C4-2B (cell line): ENCODE data around the gene KHDRBS1.

Experiments
- ZFX ChIP-seq: fragments of 450-650 bp; IDR thresholded peaks from 2 replicates; pipeline ENCODE4 v1.6.1; 2017
- TF ChIP-seq, protein P1 (sequence below): fragments of 450-650 bp; conservative IDR thresholded peaks from 2 replicates; pipeline ENCODE4 v1.5.1; 2017; ENCODE audit warnings: mild to moderate bottlenecking

- TF ChIP-seq, protein P1, sequence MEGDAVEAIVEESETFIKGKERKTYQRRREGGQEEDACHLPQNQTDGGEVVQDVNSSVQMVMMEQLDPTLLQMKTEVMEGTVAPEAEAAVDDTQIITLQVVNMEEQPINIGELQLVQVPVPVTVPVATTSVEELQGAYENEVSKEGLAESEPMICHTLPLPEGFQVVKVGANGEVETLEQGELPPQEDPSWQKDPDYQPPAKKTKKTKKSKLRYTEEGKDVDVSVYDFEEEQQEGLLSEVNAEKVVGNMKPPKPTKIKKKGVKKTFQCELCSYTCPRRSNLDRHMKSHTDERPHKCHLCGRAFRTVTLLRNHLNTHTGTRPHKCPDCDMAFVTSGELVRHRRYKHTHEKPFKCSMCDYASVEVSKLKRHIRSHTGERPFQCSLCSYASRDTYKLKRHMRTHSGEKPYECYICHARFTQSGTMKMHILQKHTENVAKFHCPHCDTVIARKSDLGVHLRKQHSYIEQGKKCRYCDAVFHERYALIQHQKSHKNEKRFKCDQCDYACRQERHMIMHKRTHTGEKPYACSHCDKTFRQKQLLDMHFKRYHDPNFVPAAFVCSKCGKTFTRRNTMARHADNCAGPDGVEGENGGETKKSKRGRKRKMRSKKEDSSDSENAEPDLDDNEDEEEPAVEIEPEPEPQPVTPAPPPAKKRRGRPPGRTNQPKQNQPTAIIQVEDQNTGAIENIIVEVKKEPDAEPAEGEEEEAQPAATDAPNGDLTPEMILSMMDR: no peak; the same call in 1 of the 2 replicates
- TF ChIP-seq ZFX: no peak
Observed at GRCh38 chr1:31977385-31978131, 36.1 kb upstream of the KHDRBS1 start.
